ENCODE measurements around the gene PLXNB1.
A peak's percentile ranks its signal among the peaks of the same experiment; 100 is the strongest.
"Not testable (repeated sequence)": the region's sequence is repeated elsewhere in the genome, so short reads cannot be mapped to it uniquely, and the experiment has no call there.

The PLXNB1 gene, protein sequence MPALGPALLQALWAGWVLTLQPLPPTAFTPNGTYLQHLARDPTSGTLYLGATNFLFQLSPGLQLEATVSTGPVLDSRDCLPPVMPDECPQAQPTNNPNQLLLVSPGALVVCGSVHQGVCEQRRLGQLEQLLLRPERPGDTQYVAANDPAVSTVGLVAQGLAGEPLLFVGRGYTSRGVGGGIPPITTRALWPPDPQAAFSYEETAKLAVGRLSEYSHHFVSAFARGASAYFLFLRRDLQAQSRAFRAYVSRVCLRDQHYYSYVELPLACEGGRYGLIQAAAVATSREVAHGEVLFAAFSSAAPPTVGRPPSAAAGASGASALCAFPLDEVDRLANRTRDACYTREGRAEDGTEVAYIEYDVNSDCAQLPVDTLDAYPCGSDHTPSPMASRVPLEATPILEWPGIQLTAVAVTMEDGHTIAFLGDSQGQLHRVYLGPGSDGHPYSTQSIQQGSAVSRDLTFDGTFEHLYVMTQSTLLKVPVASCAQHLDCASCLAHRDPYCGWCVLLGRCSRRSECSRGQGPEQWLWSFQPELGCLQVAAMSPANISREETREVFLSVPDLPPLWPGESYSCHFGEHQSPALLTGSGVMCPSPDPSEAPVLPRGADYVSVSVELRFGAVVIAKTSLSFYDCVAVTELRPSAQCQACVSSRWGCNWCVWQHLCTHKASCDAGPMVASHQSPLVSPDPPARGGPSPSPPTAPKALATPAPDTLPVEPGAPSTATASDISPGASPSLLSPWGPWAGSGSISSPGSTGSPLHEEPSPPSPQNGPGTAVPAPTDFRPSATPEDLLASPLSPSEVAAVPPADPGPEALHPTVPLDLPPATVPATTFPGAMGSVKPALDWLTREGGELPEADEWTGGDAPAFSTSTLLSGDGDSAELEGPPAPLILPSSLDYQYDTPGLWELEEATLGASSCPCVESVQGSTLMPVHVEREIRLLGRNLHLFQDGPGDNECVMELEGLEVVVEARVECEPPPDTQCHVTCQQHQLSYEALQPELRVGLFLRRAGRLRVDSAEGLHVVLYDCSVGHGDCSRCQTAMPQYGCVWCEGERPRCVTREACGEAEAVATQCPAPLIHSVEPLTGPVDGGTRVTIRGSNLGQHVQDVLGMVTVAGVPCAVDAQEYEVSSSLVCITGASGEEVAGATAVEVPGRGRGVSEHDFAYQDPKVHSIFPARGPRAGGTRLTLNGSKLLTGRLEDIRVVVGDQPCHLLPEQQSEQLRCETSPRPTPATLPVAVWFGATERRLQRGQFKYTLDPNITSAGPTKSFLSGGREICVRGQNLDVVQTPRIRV (N-terminal part only)

DNA sequence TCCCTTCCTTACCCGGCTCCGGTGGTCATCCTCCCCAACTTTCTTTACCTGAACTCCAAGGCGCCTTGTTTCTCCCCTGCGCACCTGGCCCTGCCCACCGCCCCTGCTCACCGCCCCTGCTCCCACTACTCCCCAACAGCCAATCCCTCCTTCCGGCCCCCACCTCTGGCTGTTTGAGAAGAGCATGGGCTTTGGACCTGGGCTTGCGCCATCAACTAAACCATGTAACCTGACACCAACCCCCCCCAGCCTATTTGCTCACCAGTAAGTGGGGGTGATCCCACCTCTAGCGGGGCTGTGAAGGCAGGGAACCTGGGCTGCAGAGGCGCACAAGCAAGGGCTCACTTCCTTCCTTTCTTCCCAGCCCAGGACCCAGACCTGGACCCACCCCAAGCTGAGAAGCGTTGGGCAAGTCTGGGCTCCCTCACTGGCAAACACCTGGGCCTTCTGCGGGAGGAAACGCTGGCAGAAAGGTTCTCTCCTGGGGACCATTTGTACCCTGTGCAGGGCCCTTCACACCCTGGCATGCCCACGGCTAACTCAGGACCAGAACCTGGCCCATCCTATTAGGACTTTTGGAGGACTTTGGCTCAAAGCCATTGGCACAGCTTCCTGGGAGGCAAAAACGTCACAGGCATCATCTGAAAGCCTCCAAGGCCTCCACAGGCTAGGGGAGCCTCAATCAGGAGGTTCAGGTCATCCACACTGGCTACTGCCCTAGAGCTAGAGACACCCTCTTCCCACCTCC is at the start of gene PLXNB1:
Gene PLXNB1, minus strand, starts transcription at position 127 of the 748 bp plus-strand sequence. CDS start 5,475 bp downstream, outside the sequence.
- DNase-seq (ENCODE audit: low read depth) = peak; percentile 46

DNA sequence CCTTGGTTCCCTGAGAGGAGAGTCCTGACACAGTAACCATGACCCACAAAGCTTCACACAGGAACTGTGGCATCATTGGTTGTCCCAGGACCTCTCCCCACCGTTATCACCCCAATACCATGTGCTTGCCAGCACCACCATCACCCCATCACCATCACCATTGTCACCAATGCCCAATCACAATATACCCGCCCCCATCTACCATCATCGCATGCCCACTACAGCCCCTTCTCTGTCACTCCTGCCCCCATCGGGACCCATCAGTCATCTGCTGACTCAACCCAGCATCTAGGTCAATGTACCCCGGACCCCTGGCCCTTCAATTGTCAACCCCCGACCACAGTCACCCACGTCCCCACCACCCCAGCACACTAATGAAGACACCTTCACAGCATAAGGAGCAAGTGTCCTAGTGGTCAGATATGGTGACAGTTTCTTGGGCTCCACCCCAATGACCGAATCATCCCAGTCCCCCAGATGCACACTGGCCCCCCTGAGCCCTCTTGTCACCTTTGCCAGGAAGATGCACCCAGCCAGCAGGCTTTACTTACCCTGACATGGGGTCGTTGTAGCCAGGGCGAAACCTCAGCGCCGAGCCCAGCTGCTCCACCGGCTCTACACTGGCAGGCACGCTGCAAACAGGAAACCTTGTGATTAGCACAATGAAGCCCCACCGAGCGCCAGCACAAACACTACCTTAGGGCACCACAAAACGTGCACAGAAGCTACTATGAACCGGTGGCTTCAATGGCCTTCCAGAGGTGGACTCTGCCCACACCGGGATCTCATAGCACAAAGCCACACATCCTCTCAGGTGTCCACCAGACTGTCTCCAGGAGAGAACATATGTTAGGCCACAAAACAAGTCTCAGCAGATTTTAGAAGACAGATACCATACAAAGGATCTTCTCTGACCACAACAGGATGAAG is 49.0 kb upstream of the PLXNB1 start:
- no peak for DNase-seq (ENCODE audit: low read depth)

GRCh38 chr3:48477959-48478520 is 48.2 kb upstream of the PLXNB1 start:
- DNase-seq (ENCODE audit: low read depth) = no peak

- no peak for DNase-seq (ENCODE audit: low read depth)
Measured at GRCh38 chr3:48476426-48477053, 46.7 kb upstream of the PLXNB1 start.

- no peak for DNase-seq (ENCODE audit: low read depth)
Measured at GRCh38 chr3:48475188-48475587, 45.3 kb upstream of the PLXNB1 start.

DNA sequence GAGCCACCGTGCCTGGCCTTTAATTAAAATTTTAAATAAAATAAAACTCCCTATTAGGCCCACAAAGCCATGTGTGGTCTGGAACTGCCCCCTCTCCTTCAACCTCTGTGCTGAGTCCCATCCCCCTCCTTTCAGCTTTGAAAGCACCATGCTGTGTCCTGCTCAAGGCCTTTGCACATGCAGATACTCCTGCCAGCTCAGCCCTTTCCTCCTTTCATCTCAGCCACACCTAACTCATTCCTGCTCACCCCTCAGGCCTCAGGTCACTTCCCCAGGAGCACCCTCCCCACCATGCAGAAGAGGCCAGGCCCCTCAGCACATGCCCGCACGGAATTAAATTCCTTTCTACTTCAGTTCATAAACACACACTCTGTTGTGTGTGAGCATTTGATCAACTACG is 44.7 kb upstream of the PLXNB1 start:
- no peak for DNase-seq (ENCODE audit: low read depth)

DNA sequence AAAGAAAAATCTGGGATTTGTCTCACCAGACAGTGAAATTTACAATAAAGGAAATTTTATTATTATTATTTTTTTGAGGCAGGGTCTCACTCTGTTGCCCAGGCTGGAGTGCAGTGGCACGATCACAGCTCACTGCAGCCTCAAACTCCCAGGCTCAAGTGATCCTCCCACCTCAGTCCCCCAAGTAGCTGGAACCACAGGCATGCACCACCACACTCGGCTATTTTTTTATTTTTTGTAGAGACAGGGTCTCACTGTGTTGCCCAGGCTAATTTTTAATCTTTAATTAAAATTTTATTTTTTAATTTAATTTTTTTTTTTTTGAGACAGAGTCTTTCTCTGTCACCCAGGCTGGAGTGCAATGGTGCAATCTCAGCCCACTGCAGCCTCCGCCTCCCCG is 44.1 kb upstream of the PLXNB1 start:
- not testable (repeated sequence) for DNase-seq (ENCODE audit: low read depth)

GRCh38 chr3:48473617-48473952 is 43.7 kb upstream of the PLXNB1 start:
- no peak for DNase-seq (ENCODE audit: low read depth)

GRCh38 chr3:48472923-48473616 is 43.2 kb upstream of the PLXNB1 start:
- peak; percentile 88 for DNase-seq (ENCODE audit: low read depth)

DNA sequence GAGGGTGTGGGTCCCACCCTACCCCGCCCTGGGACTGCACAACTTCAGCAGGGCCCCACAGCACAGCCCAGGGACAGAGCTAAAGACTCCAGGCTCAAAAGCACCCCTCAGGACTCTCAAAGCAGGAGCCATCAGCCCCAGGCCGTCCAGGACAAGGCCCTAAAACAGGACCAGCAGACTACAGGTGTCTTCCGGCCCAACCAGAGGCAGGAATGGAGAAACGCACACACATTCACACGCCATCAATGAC is 42.7 kb upstream of the PLXNB1 start:
- no peak for DNase-seq (ENCODE audit: low read depth)

- no peak for DNase-seq (ENCODE audit: low read depth)
Measured at GRCh38 chr3:48470286-48470685, 40.4 kb upstream of the PLXNB1 start.

GRCh38 chr3:48469046-48469915 is 39.4 kb upstream of the PLXNB1 start:
- DNase-seq (ENCODE audit: low read depth) = no peak

GRCh38 chr3:48468329-48468731 is 38.4 kb upstream of the PLXNB1 start:
- no peak for DNase-seq (ENCODE audit: low read depth)

DNA sequence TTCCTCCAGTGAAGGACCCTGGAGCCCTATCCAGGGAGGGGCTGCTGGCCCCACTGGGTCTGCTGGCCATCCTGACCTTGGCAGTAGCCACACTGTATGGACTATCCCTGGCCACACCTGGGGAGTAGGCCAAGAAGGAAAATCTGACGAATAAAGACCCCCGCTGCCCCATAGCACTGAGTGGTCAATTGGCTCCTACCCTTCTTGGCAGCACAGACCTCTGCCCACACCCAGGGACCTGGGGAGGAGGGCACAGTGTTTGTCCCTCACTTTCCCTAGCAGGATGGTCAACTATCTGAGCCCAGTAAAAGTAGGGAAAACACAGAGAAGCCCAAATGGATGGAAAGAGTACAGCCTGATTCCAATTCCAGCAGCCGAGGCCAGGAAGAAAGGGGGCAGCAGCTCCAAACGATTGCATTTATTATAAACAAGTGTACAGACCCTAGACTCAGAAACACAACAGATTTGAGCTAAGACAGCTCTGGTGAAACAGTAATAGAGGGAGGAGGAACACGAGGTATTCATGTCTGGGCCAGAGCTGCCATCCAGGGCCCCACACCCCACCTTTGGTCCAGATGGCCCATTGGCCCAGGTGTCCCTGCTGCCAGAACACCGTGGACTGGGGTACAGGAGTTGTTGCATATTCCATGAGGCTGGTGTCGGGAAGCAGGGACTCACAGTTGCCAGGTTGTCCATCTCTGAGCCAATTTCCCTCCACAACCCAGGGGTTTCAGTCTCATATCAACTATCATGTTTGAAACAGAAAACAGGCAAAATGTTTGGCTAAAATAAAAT is 37.8 kb upstream of the PLXNB1 start:
- no peak for DNase-seq (ENCODE audit: low read depth)

DNA sequence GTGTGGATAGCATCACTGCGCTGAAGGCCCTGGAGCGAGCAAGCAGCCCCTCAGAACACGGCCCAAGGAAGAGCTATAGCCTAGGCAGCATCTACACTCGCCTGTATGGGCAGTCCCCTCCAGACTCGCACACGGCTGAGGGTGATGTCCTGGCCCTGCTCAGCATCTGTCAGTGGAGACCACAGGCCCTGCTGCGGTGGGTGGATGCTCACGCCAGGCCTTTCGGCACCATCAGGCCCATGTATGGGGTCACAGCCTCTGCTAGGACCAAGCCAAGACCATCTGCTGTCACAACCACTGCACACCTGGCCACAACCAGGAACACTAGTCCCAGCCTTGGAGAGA is 37.2 kb upstream of the PLXNB1 start:
- DNase-seq (ENCODE audit: low read depth) = no peak

GRCh38 chr3:48466386-48467109 is 36.7 kb upstream of the PLXNB1 start:
- DNase-seq (ENCODE audit: low read depth) = no peak
